ENCODE measurements around the gene THBS3. TPM values are rescaled to one million over a fixed set of nuclear protein-coding genes. Genes with fewer than 3 reads are reported as not detected.

The THBS3 gene
- total and polyA plus RNA-seq, 8 donors: 30.6 to 51.0 (median 42.8) TPM

- Histone ChIP-seq H3K4me3 (peak overlapping the region; percentile 67 to 76), H3K27me3 (no peaks in the 10 kb centered on the region), H3K4me1 (peaks cover 21 to 44% of the 10 kb centered on the region in 2 donors), H3K36me3 (peaks cover 0 to 33% of the 10 kb centered on the region in 2 donors), H3K27ac (peak overlapping the region; percentile 91 to 93), H3K9me3 (no peaks in the 10 kb centered on the region)
- intact Hi-C loops (cut with DNase I): no loop called here
- TF ChIP-seq CTCF (IDR thresholded peaks at IDR 0.05): no peak
- DNase-seq: peak in 1 of 4 donors; percentile 84
- ATAC-seq: peak; percentile 7
These were observed 47.1 kb upstream of the THBS3 start for GRCh38 chr1:155254714-155255242.

GRCh38 chr1:155254228-155254713 lies 46.6 kb upstream of the THBS3 start:
- H3K27ac ChIP-seq: peak overlapping the region in 1 of 2 donors; percentile 91
- H3K4me1 ChIP-seq: peaks cover 21 to 44% of the 10 kb centered on the region in 2 donors
- DNase-seq (no peak), ATAC-seq (no peak)
- peaks cover 0 to 28% of the 10 kb centered on the region in 2 donors for H3K36me3 ChIP-seq
- TF ChIP-seq CTCF (IDR thresholded peaks at IDR 0.05): no peak
- H3K27me3 ChIP-seq: no peaks in the 10 kb centered on the region
- H3K4me3 ChIP-seq: peak overlapping the region; percentile 67 to 76
- H3K9me3 ChIP-seq: no peaks in the 10 kb centered on the region
- intact Hi-C loops (cut with DNase I): no loop called here

GRCh38 chr1:155253797-155254196 lies 46.1 kb upstream of the THBS3 start:
- Histone ChIP-seq H3K27me3 (no peaks in the 10 kb centered on the region), H3K9me3 (no peaks in the 10 kb centered on the region), H3K36me3 (peaks cover 0 to 23% of the 10 kb centered on the region in 2 donors), H3K4me1 (peaks cover 21 to 44% of the 10 kb centered on the region in 2 donors), H3K4me3 (peak overlapping the region; percentile 67 to 76), H3K27ac (no peak overlapping the region)
- intact Hi-C loops (cut with DNase I): no loop called here
- TF ChIP-seq CTCF (IDR thresholded peaks at IDR 0.05): no peak
- ATAC-seq (no peak), DNase-seq (no peak)

GRCh38 chr1:155253208-155253607 lies 45.5 kb upstream of the THBS3 start:
- H3K27ac ChIP-seq: no peak overlapping the region
- no peak for DNase-seq
- ATAC-seq: no peak
- intact Hi-C loops (cut with DNase I): no loop called here
- no peaks in the 10 kb centered on the region for H3K27me3 ChIP-seq
- H3K36me3 ChIP-seq: peaks cover 0 to 21% of the 10 kb centered on the region in 2 donors
- TF ChIP-seq CTCF (IDR thresholded peaks at IDR 0.05): no peak
- peaks cover 21 to 44% of the 10 kb centered on the region in 2 donors for H3K4me1 ChIP-seq
- H3K9me3 ChIP-seq: no peaks in the 10 kb centered on the region
- no peak overlapping the region for H3K4me3 ChIP-seq

GRCh38 chr1:155251566-155251965 lies 43.9 kb upstream of the THBS3 start:
- H3K36me3 ChIP-seq: peaks cover 0 to 19% of the 10 kb centered on the region in 2 donors
- no peaks in the 10 kb centered on the region for H3K9me3 ChIP-seq
- H3K4me1 ChIP-seq: peaks cover 21 to 44% of the 10 kb centered on the region in 2 donors
- H3K27ac ChIP-seq: no peak overlapping the region
- no peaks in the 10 kb centered on the region for H3K27me3 ChIP-seq
- TF ChIP-seq CTCF (IDR thresholded peaks at IDR 0.05): no peak
- H3K4me3 ChIP-seq: no peak overlapping the region
- DNase-seq: no peak
- ATAC-seq: no peak
- intact Hi-C loops (cut with DNase I): no loop called here
